ENCODE measurements around the gene GAL. TPM values are rescaled to one million over a fixed set of nuclear protein-coding genes. Genes with fewer than 3 reads are reported as not detected.
"Not testable (repeated sequence)": the region's sequence is repeated elsewhere in the genome, so short reads cannot be mapped to it uniquely, and the experiment has no call there.

GAL gene
- 0.34 TPM in 1 of 2 replicates, not detected in the other for total RNA-seq

GRCh38 chr11:68684385-68685356 lies at the start of gene GAL:
GAL (plus strand) TSS chr11:68684544; CDS start chr11:68684924, 380 bp downstream.
- intact Hi-C loops (cut with micrococcal nuclease), result no loop called here

GRCh38 chr11:68634606-68635005 lies 49.7 kb upstream of the GAL start:
- intact Hi-C loops (cut with micrococcal nuclease), result not testable (repeated sequence)

DNA sequence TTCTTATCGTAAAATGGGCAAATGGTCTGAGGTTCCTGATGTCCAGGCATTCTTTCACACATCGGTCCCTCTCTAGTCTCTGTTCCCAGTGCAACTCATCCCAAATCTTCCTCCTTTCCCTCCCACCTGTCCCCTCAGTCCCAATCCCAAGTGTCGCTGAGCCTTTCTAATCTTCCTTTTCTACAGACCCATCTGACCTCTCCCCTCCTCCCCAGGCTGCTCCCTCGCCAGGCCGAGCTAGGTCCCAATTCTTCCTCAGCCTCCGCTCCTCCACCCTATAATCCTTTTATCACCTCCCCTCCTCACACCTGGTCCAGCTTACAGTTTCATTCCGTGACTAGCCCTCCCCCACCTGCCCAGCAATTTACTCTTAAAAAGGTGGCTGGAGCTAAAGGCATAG lies 49.2 kb upstream of the GAL start:
- intact Hi-C loops (cut with micrococcal nuclease), result not testable (repeated sequence)

GRCh38 chr11:68635883-68636282 lies 48.5 kb upstream of the GAL start:
- intact Hi-C loops (cut with micrococcal nuclease), result not testable (repeated sequence)

DNA sequence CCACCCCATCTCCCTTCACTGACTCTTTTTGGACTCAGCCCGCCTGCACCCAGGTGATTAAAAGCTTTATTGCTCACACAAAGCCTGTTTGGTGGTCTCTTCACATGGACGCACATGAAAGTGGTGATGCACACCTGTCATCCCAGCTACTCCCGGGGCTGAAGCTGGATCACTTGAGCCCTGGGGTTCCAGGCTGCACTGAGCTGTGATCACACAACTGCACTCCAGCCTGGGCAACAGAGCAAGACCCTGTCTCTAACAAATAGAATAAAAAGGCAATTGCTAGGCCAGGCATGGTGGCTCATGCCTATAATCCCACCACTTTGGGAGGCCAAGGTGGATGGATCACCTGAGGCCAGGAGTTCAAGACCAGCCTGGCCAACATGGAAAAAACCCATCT lies 45.0 kb upstream of the GAL start:
- intact Hi-C loops (cut with micrococcal nuclease), result not testable (repeated sequence)

- intact Hi-C loops (cut with micrococcal nuclease), result no loop called here
Measured at GRCh38 chr11:68641880-68642279, 42.5 kb upstream of the GAL start.

DNA sequence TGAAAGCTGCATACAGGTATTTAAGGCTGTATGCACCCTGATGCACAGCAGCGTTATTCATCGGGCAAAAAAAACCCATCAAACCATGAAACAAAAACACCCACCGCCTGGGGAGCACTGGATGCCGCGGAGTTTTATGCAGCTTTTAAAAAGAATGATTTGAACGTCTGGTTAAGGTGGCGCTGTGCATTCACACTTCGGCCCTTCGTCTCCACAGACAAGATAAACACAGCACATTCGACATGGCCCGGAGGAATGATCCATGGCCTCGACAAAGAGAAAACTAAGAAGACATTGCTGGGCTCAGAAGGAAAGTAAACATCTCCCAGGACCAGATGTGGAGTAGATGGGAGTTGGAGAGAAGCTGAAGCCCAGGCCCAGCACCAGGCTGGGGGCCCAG lies 40.8 kb upstream of the GAL start:
- intact Hi-C loops (cut with micrococcal nuclease), result no loop called here

- intact Hi-C loops (cut with micrococcal nuclease), result no loop called here
Measured at GRCh38 chr11:68646832-68647231, 37.5 kb upstream of the GAL start.

DNA sequence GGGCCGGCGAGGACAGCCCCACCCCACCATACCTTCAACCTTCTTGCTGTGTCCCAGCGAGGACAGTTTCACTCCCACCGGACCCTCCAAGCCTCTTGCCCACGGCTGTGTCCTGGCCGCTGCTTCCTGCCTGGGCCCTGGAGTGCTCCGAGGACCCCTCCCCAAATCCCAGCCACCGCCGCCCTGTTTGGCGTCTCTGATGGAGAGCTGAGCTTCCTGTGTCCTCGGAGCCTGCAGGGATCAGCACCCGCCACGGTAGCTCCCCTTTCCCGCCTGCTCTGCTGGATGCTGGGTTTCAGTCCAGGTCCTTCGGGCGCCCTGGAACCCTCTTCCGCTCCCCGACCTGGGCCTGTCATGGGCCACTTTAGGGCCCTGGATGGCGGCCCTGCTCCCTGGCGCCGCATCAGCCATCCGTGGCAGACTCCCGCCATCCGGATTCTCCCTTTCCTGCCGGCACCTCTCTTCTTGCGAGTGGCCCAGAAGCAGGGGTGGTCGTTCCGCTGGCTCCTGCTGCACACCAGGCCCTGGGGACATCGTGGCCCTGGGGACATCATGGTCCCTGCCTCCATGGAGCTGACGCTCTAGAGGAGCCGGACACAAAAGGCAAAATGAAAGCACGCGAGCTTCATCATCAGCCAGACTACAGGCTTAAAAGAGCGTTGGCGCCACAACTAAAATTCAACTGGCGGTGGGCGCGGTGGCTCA lies 34.3 kb upstream of the GAL start:
- intact Hi-C loops (cut with micrococcal nuclease), result no loop called here

DNA sequence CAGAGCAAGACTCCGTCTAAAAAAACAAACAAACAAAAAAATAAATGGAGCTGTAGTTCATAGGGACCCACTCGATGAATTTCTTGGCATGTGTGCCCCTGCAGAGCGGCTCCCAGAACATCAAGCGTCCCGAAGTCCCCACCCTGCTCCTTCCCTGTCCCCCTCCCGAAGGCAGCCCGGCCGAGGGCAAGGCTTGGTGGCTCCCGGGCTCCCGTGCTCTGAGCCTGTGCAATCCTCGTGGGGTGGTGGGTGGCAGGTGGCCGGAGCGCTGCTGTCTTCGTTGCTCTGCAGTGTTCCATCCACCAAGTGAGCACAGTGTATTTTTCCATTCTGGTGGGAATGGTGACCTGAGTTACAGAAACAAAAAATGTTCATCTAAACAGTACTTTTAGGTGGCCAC lies 33.5 kb upstream of the GAL start:
- intact Hi-C loops (cut with micrococcal nuclease), result no loop called here

DNA sequence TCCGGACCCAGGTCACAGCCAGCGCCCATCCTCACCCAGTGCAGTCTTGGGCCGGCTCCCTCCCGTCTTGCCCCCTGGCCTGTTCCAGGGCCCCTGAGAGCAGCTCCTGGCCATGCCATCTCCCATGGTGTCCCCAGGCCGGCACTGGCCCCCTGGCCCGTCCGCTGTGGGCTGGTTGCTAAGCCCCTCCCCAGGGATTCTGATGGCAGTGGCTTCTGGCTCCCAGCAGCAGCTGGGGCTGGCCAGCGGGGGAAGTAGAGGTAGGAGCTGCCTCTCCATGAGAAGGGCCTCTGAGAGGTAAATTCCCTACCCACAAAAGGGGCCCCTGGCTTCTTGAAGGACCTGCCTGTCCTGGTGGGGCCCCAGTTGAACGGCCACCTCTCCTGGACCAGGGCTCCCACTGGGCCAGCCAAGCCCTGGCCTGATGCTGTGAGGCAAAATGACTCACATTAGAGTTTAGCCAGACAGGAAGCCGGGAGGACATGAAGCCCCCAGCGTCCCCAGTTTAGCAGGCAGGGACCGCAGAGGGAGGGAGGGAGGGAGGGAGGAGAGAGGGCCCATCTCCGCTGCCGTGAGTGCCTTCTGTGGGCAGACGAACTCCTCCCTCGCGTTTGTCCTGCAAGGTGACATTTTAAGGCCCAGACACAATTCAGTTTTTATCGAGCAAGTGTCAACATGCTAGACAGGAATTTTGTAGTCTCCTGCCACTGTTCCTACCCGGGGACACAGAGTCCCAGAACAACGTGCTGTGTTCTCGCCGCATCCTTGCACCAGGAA lies 32.9 kb upstream of the GAL start:
- intact Hi-C loops (cut with micrococcal nuclease), result no loop called here

DNA sequence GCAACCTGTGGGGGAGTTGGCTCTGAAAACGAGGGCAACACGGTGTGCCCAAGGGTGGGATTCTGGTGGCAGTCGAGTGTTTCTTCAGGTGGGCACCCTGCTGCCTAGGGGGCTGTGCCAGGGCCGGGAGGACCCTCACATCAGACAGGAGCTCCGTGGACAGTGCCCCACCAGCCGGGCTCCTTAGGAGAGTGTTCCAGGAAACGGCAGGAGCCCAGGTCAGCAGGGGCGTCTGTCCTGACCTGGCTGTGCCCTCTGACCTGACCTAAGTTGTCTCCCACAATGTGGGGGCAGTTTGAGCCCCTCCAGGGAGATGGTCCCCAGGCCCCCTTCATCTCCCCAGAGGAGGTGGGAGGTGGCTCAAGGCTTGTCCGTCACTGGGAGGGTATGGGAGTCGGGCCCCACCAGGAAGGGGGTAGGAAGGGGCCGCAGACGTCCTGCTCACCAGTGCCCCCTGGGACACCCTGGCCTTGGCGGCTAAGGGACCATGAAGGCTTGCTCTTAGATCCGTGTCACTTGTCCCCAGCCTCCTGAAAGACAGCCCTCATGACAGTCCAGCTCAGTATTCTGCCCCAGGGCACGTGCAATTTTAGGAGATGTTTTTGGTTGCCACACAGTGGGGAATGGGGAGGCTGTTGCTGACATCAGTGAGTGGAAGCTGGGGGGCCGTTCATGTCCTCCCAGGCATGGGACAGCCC lies 32.2 kb upstream of the GAL start:
- intact Hi-C loops (cut with micrococcal nuclease), result no loop called here

DNA sequence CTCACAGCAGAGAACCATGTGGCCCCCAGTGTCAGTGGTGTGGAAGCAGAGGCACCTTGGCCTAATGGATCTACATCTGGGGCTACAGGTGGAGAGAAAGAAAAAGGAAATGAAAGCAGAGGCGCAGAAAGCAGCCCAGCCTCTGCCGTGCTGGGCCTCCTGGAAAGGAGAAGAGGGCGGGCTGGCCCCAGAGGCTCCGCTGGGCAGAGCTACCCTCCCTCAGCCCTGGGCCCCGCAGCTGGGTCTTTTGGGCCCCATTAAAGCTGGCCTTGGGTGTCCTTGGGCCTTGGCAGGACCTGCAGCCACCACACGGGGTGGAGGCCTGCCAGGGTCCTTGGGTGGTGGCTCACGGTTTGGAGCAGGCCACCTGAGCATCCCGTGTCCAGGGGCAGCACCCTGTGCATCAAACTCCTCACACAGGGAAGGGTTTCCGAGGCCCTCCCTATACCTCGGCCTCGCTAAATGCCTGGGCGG lies 31.6 kb upstream of the GAL start:
- intact Hi-C loops (cut with micrococcal nuclease), result no loop called here

- intact Hi-C loops (cut with micrococcal nuclease), result no loop called here
Measured at GRCh38 chr11:68653486-68654430, 30.6 kb upstream of the GAL start.

GRCh38 chr11:68654978-68655377 lies 29.4 kb upstream of the GAL start:
- intact Hi-C loops (cut with micrococcal nuclease), result no loop called here

DNA sequence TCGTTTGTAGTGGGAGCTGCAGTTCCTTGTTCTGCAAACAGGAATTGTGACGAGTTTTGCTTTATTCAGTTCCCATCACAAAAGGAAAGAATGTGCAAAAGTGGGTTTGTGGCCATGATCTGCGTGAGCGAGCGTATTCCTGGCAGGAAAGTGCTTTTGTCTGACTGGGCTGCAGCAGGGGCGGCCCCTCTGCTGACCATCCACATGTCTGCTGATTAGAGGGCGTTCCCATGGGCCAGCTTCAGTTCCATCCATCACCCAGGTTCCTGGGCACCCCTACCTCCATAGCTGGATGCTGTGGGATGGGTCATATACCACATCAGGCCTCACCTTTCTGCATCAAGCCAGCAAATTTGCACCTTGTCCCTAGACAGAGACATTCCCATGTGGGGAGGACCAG lies 28.9 kb upstream of the GAL start:
- intact Hi-C loops (cut with micrococcal nuclease), result no loop called here

DNA sequence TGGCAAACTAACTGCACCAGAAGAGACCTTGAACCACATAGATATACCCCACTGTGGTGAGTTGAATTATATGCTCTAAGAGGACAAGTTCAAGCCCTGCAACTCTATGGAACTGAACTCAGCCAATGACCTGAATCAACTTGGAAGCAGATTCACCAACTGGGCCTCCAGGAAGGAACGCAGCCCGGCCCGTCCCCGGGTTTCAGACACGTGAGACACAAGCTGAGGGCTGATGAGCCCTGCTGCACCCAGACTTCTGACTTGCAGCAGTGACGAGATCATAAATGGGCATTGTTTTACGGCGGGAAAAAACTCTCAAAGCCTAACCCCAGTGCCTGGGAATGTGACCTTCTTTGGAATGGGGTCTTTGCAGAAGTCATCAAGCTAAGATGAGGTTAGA lies 28.5 kb upstream of the GAL start:
- intact Hi-C loops (cut with micrococcal nuclease), result no loop called here

DNA sequence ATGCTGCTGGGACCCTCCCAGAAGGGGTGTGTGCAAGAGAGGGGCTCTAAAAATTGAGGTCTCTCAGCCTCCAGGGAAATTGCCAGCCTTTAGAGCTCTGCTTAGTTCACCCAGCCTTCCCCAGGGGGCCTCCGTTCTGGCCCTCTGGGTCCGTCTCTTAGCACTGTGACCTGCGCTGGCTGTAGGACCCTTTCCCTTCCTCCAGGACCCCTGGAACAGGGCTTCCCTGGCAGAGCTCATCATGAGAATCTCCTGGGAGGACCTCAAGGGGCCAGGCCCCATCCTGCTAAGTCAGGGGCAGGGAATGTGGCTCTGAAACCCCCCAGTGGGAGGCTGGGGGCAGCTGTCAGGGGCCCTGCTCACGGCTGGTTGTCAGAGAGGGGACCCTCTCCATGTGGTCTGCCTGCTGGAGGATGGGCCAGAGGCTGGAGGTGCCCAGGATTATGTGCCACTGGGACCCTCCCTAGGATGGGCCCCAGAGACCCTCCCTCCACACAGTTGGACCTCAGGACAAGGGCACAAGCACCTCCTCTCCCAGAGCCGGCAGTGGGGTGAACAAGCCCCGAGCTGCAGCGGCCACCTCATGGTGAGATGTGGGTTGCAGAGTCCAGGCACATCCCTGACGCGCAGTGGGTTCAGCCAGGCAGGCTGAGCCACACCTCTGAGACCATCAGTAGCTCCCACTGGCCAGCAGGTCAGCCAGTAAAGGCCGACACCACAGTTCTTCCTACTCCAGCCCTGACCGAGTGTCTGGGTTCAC lies 27.1 kb upstream of the GAL start:
- intact Hi-C loops (cut with micrococcal nuclease), result no loop called here

GRCh38 chr11:68658097-68658496 lies 26.2 kb upstream of the GAL start:
- intact Hi-C loops (cut with micrococcal nuclease), result no loop called here

Measured in T-helper 1 cell treated with Interleukin-12 subunit alpha and Interleukin-12 subunit beta and Interleukin-4 antibody, amounts not matched to agents 30 ng/mL and 1 ng/mL, for 36 hours (primary cell).